ENCODE results near the gene TEX22. TPM values are rescaled to one million over a fixed set of nuclear protein-coding genes. Genes with fewer than 3 reads are reported as not detected.

Gene TEX22
- total RNA-seq, 1 experiment from 2014 or later: 2.6 TPM

DNA sequence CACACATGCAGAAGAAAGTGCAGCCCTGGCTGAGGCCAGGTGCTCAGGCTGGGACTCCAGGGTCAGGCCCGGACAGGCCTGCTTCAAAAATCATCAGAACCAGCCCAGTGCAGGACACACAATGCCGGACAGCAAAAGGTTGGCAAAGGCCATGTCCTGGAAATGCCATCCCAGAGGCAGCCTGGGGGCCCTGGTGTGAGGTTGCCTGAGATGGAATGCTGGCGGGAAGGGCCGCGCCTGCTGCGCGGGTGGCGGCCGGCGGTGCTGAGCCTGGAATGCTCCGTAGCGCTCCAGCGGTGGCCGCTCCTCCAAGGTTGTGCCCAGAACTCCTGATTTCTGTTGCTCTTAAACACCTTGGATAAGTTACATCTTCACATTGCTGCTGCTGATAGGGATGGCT lies 54.6 kb downstream of the TEX22 start:
- CTCF ChIA-PET: no interaction called here
- no peaks in the 10 kb centered on the region for H3F3A ChIP-seq (ENCODE audit: insufficient read depth, low read depth)
- H3K27me3 ChIP-seq (ENCODE audit: insufficient read depth, low read depth): no peaks in the 10 kb centered on the region
- H3K4me1 ChIP-seq (replicated peaks; ENCODE audit: insufficient read depth): no peaks in the 10 kb centered on the region
- no peak overlapping the region for H2AFZ ChIP-seq
- H3K27ac ChIP-seq: no peak overlapping the region
- intact Hi-C loops (cut with micrococcal nuclease; ENCODE audit: unreplicated experiment): no loop called here
- peaks cover 17% of the 10 kb centered on the region for H4K20me1 ChIP-seq (ENCODE audit: insufficient read depth)
- POLR2A ChIA-PET (ENCODE audit: unreplicated experiment): no interaction called here
- no peaks in the 10 kb centered on the region for H3K9me2 ChIP-seq (ENCODE audit: insufficient read depth)
- no peaks in the 10 kb centered on the region for H3K36me3 ChIP-seq (ENCODE audit: low read depth)
- TF ChIP-seq, protein P1, sequence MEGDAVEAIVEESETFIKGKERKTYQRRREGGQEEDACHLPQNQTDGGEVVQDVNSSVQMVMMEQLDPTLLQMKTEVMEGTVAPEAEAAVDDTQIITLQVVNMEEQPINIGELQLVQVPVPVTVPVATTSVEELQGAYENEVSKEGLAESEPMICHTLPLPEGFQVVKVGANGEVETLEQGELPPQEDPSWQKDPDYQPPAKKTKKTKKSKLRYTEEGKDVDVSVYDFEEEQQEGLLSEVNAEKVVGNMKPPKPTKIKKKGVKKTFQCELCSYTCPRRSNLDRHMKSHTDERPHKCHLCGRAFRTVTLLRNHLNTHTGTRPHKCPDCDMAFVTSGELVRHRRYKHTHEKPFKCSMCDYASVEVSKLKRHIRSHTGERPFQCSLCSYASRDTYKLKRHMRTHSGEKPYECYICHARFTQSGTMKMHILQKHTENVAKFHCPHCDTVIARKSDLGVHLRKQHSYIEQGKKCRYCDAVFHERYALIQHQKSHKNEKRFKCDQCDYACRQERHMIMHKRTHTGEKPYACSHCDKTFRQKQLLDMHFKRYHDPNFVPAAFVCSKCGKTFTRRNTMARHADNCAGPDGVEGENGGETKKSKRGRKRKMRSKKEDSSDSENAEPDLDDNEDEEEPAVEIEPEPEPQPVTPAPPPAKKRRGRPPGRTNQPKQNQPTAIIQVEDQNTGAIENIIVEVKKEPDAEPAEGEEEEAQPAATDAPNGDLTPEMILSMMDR (conservative IDR thresholded peaks at IDR 0.05): no peak
- TF ChIP-seq EZH2 (IDR thresholded peaks at IDR 0.05; ENCODE audit: low read depth): no peak
- H3K4me3 ChIP-seq: no peak overlapping the region
- BruUV-seq (replicated peaks): no TSS peak
- H3K79me2 ChIP-seq (ENCODE audit: low read depth): no peaks in the 10 kb centered on the region
- H3K4me2 ChIP-seq: no peak overlapping the region
- peak in 1 of 2 experiments; percentile 15 for DNase-seq
- no peaks in the 10 kb centered on the region for H3K9me3 ChIP-seq (ENCODE audit: insufficient read depth, low read depth)

GRCh38 chr14:105453847-105454246 lies 55.5 kb downstream of the TEX22 start:
- no peak overlapping the region for H3K4me2 ChIP-seq
- no TSS peak for BruUV-seq (replicated peaks)
- intact Hi-C loops (cut with micrococcal nuclease; ENCODE audit: unreplicated experiment): no loop called here
- POLR2A ChIA-PET (ENCODE audit: unreplicated experiment): no interaction called here
- no peaks in the 10 kb centered on the region for H3K36me3 ChIP-seq (ENCODE audit: low read depth)
- H3K79me2 ChIP-seq (ENCODE audit: low read depth): no peaks in the 10 kb centered on the region
- TF ChIP-seq EZH2 (IDR thresholded peaks at IDR 0.05; ENCODE audit: low read depth): no peak
- TF ChIP-seq, protein P1 (conservative IDR thresholded peaks at IDR 0.05): no peak
- CTCF ChIA-PET: no interaction called here
- H3K9me2 ChIP-seq (ENCODE audit: insufficient read depth): no peaks in the 10 kb centered on the region
- H3K27ac ChIP-seq: no peak overlapping the region
- peaks cover 11% of the 10 kb centered on the region for H4K20me1 ChIP-seq (ENCODE audit: insufficient read depth)
- no peak for DNase-seq
- H3K4me1 ChIP-seq (replicated peaks; ENCODE audit: insufficient read depth): no peaks in the 10 kb centered on the region
- no peaks in the 10 kb centered on the region for H3K27me3 ChIP-seq (ENCODE audit: insufficient read depth, low read depth)
- H3K4me3 ChIP-seq: no peak overlapping the region
- no peaks in the 10 kb centered on the region for H3K9me3 ChIP-seq (ENCODE audit: insufficient read depth, low read depth)
- H2AFZ ChIP-seq: no peak overlapping the region
- no peaks in the 10 kb centered on the region for H3F3A ChIP-seq (ENCODE audit: insufficient read depth, low read depth)

DNA sequence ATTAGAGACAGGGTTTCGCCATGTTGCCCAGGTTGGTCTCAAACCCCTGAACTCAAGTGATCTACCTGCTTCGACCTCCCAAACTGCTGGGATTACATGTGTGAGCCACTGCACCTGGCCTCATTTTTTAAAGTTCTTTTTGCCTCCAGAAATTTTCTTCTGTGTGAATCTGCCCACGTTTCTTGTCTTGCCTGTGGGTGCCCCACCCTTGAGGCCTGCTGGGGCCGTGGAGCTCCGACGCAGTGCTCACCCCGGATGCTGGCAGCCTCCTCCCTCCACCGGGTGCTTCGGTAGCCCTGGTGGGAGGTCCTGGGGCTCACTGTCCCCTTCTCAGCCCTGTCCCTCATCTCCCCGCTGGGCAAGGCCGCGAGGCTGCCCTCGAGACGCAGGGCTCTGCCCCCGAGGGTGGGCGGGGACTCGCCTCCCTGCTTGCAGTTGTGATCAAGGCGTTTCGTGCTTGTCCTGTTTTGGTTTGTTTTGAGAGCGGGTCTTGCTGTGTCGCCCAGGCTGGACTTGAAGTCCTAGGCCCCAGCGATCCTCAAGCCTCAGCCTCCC lies 56.8 kb downstream of the TEX22 start:
- Histone ChIP-seq H3K9me3 (ENCODE audit: insufficient read depth, low read depth) (no peaks in the 10 kb centered on the region), H3K4me2 (no peak overlapping the region), H3F3A (ENCODE audit: insufficient read depth, low read depth) (no peaks in the 10 kb centered on the region), H3K4me3 (no peak overlapping the region), H2AFZ (no peak overlapping the region), H3K36me3 (ENCODE audit: low read depth) (no peaks in the 10 kb centered on the region), H3K27me3 (ENCODE audit: insufficient read depth, low read depth) (no peaks in the 10 kb centered on the region), H3K27ac (no peak overlapping the region), H3K4me1 (replicated peaks; ENCODE audit: insufficient read depth) (no peaks in the 10 kb centered on the region), H3K79me2 (ENCODE audit: low read depth) (no peaks in the 10 kb centered on the region), H4K20me1 (ENCODE audit: insufficient read depth) (peaks cover 4% of the 10 kb centered on the region; the same call in 1 of the 2 replicates), H3K9me2 (ENCODE audit: insufficient read depth) (no peaks in the 10 kb centered on the region)
- ChIA-PET POLR2A (ENCODE audit: unreplicated experiment) (no interaction called here), CTCF (no interaction called here)
- intact Hi-C loops (cut with micrococcal nuclease; ENCODE audit: unreplicated experiment): no loop called here
- no TSS peak for BruUV-seq (replicated peaks)
- TF ChIP-seq, protein P1 (conservative IDR thresholded peaks at IDR 0.05): no peak
- TF ChIP-seq EZH2 (IDR thresholded peaks at IDR 0.05; ENCODE audit: low read depth): no peak
- DNase-seq: no peak

All from PC-9 (cell line).